IPS-15b (cell line): ENCODE measurements around the gene IRF2BP2.

ENCODE experiments used
- H3K27me3 ChIP-seq: one replicate; pipeline ENCODE4 v1.6.1; 2013; ENCODE audit warnings: low read length; ENCODE audit not compliant: control insufficient read depth, insufficient read depth
- H3K36me3 ChIP-seq: one replicate; pipeline ENCODE4 v1.6.1; 2013; ENCODE audit warnings: low read length; ENCODE audit not compliant: control insufficient read depth, insufficient read depth
- H3K4me1 ChIP-seq: one replicate; pipeline ENCODE4 v1.6.1; 2013; ENCODE audit warnings: mild to moderate bottlenecking, low read length; ENCODE audit not compliant: control insufficient read depth, insufficient read depth
- H3K4me3 ChIP-seq: one replicate; pipeline ENCODE4 v1.5.1; 2013; ENCODE audit warnings: low read depth, low read length
- H3K9ac ChIP-seq: one replicate; pipeline ENCODE4 v1.6.1; 2013; ENCODE audit warnings: low read depth, mild to moderate bottlenecking, low read length
- H3K9me3 ChIP-seq: one replicate; pipeline ENCODE4 v1.6.1; 2013; ENCODE audit warnings: mild to moderate bottlenecking, low read length; ENCODE audit not compliant: control insufficient read depth, insufficient read depth

Gene IRF2BP2

DNA sequence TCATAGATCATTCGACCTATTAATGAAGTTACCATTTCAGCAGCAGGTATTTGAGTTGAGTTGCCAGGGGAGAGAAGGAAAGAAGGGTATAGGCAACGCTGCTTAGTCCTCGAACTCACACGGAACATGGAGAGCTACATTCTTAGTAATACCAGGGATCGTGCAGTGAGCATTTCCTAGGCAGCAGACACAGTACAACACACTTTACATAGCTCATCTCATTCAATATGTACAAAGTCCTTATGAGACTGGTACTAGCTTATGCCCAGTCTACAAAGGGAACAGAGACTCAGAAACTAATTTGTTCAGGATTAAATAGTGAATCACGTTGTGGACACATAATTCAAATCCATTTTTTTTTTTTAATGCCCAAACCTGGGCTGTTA is 25.6 kb downstream of the IRF2BP2 start:
- H3K9ac ChIP-seq: no peak overlapping the region
- no peak overlapping the region for H3K4me3 ChIP-seq
- no peaks in the 10 kb centered on the region for H3K36me3 ChIP-seq
- H3K9me3 ChIP-seq: no peaks in the 10 kb centered on the region
- no peaks in the 10 kb centered on the region for H3K4me1 ChIP-seq
- H3K27me3 ChIP-seq: no peaks in the 10 kb centered on the region

DNA sequence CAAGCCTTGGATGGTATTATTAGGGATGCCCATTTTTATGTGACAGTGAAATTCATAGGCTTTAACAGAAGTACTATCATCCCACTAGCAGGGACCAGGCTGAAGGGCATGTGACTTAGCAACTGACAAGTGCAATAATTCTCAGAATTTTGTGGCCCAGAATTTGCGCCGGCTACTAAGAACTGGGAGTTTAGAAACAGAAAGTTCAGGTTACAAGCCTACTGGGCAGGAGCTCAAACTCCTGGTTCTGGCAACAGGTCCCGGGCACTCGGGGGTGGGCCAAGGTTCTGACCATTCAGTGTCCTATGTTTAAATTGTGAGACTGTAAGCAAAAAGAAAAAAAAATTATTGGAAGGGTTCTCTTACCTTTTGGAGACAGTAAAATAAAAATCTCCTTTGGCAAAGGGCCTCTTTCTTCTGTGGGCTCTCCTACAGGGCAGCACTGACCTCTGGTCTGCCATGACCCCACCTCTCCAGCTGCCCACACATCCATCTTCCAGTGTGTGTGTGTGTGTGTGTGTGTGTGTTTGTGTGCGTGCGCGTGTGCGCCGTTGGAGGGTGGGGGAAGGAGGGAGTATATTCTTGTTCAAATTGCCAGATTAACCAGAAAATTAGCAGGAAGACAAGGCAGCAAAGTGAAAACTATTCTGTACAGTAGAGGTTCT is 26.1 kb downstream of the IRF2BP2 start:
- H3K36me3 ChIP-seq: no peaks in the 10 kb centered on the region
- no peaks in the 10 kb centered on the region for H3K27me3 ChIP-seq
- H3K9me3 ChIP-seq: no peaks in the 10 kb centered on the region
- no peak overlapping the region for H3K4me3 ChIP-seq
- H3K9ac ChIP-seq: no peak overlapping the region
- no peaks in the 10 kb centered on the region for H3K4me1 ChIP-seq

DNA sequence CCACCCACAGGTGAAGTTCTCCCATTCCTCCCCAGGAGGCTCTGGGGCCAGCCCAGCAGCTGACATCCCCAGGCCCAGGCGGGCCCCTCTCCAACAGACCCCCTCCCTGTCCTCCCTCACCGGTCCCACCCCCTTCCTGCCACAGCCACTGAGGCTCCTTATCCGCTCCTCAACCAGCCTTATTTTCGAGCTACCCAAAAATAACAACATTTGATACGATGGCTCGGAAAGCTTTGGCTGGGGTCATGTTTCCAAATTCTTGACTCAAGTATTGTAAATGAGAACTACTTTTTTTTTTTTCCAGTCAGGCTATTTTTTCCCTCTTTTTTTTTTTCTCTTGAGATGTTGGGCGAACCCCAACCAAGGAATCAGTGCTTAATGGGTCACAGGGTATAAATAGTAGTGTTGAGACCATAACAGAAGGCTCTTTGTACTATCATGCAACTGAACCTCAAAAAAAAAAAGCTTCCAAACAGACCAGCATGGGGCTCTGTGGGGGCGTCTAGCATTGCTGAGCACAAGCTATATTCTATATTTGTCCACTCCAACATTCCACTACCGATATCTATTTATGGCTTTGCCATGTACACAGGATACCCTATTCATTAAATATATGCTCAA is 27.2 kb downstream of the IRF2BP2 start:
- no peaks in the 10 kb centered on the region for H3K9me3 ChIP-seq
- no peaks in the 10 kb centered on the region for H3K36me3 ChIP-seq
- H3K9ac ChIP-seq: no peak overlapping the region
- H3K4me3 ChIP-seq: no peak overlapping the region
- H3K4me1 ChIP-seq: no peaks in the 10 kb centered on the region
- H3K27me3 ChIP-seq: no peaks in the 10 kb centered on the region

DNA sequence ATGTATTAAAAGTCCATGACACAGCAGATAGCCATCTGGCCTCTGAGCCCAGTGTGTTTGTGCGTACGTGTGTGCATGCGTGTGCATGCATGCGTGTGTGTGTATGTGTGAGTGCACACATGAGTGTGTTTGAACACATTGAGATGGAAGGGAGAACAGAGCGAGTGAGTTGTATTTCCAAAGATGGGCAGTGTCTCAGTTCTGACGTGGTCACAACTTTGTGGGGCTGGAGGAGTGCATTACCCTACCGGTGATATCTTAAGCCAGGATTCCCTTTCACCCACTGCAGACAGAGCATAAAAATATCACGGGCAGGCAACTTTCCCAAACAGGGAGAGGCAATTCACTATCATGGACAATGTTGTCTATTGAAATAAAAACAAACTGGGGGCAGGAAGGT is 27.8 kb downstream of the IRF2BP2 start:
- Histone ChIP-seq H3K27me3 (no peaks in the 10 kb centered on the region), H3K9me3 (no peaks in the 10 kb centered on the region), H3K36me3 (no peaks in the 10 kb centered on the region)

DNA sequence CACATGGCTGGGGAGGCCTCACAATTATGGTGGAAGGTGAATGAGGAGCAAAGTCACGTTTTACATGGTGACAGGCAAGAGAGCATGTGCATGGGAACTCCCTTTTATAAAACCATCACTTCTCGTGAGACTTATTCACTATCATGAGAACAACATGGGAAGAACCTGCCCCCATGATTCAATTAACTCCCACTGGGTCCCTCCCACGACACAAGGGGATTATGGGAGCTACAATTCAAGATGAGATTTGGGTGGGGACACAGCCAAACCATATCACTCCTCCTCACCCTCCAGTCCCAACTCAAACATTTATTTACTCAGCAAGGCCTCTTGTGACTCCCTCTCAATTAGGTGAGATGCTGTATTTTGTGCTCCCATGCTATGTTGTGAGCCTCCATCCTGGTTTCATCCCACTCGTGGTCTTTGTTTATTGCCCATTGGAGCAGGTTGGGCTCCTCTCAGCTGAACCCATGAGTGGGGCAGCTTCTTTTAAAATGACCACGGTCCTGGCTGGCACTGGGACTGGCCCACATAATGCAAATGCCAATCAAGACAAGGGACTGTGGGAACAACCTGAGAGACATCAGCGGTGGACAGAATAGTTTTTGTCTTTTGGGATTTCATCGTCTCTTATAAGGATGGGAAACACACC is 28.8 kb downstream of the IRF2BP2 start:
- Histone ChIP-seq H3K4me1 (no peaks in the 10 kb centered on the region), H3K9ac (no peak overlapping the region), H3K9me3 (no peaks in the 10 kb centered on the region), H3K36me3 (no peaks in the 10 kb centered on the region), H3K27me3 (no peaks in the 10 kb centered on the region), H3K4me3 (no peak overlapping the region)

More for the DNA sequence above, 27.8 kb downstream of the IRF2BP2 start:
- Histone ChIP-seq H3K4me1 (no peaks in the 10 kb centered on the region), H3K4me3 (no peak overlapping the region), H3K9ac (no peak overlapping the region)

DNA sequence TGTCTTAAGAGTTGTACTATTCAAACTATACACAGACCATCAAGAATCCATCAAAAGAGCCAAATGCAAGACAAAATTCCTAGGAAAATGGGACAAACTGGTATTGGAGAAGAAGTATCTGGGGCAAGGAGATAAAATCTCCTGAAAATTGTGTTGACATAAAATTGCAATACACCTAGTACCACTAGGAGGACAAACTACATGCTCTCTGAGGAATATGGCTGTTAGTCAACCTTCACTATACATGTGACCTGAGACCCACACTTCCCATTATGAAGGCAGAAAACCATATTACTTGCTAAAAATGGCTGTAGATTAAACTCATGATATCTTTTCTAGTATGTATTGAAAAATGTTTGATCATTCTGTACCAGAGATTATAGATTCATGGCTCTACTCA is 30.0 kb downstream of the IRF2BP2 start:
- Histone ChIP-seq H3K9ac (no peak overlapping the region), H3K27me3 (no peaks in the 10 kb centered on the region), H3K4me1 (no peaks in the 10 kb centered on the region), H3K4me3 (no peak overlapping the region), H3K9me3 (no peaks in the 10 kb centered on the region), H3K36me3 (no peaks in the 10 kb centered on the region)

DNA sequence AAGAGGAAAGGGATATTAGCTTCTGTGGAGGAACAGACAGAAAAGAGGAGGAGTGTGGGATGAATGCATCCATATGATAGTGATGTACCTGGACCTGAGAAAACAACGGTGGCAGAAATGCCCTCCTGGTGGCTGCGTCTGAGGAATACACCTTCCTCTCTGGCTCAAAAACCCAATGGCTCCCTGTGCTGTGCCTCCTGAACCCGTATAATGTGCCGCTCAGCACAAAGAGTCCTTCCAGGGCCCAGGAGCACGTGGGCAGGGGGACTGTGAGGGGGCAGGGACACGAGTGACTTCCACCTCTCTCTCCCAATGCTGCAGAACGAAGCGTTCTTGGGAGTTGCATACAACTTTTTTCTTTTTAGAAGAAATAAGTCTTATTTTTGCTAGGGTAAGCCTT is 31.2 kb downstream of the IRF2BP2 start:
- H3K4me3 ChIP-seq: no peak overlapping the region
- no peaks in the 10 kb centered on the region for H3K9me3 ChIP-seq
- H3K36me3 ChIP-seq: no peaks in the 10 kb centered on the region
- no peaks in the 10 kb centered on the region for H3K27me3 ChIP-seq
- no peaks in the 10 kb centered on the region for H3K4me1 ChIP-seq
- no peak overlapping the region for H3K9ac ChIP-seq

DNA sequence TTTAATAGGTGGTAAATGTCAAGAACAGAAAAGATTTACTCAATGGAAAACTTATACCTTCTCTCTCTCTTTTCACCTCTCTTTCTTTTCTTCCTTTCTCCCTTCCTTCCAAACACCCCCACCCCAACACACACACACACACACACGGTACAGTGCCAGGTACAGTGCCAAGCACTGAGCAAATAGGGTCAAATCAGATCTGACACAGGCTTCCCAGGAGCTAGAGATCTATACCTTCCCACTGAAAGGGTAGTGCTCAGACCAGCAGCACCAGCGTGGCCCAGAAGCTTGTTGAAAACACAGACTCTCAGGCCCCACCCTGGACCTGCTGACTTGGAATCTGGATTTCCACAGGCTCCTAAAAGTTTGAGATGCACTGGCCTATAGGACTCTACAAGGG is 31.9 kb downstream of the IRF2BP2 start:
- Histone ChIP-seq H3K4me3 (no peak overlapping the region), H3K27me3 (no peaks in the 10 kb centered on the region), H3K9ac (no peak overlapping the region), H3K4me1 (no peaks in the 10 kb centered on the region), H3K9me3 (no peaks in the 10 kb centered on the region), H3K36me3 (no peaks in the 10 kb centered on the region)

DNA sequence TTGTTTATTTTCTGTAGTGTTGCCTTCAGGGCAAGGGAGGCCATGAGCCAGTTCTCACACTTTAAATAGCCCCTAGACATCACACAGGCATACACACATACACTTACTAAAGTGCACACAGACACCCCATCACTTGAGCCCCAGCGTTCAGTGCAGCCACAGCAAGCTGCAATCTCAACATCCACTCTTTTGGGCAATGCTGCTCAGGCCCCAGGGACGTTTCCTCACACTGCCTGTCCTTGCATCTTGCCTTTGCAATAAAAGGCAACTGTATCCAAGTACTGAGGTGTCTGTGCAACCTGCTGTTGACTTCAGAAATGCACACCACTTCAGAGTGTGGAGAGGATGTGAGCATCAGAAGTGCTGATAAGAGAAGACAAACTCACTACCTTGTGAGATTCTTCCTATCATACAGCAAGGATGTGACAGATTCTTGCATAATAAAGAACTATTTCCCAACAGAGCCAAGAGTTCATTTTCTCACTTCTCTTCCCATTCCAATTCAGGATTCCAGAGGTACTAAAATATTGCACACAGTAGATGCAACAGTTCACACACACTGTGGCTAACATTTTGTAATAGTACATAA is 36.2 kb downstream of the IRF2BP2 start:
- no peaks in the 10 kb centered on the region for H3K4me1 ChIP-seq
- no peak overlapping the region for H3K4me3 ChIP-seq
- no peaks in the 10 kb centered on the region for H3K27me3 ChIP-seq
- H3K36me3 ChIP-seq: no peaks in the 10 kb centered on the region
- no peaks in the 10 kb centered on the region for H3K9me3 ChIP-seq
- H3K9ac ChIP-seq: no peak overlapping the region

DNA sequence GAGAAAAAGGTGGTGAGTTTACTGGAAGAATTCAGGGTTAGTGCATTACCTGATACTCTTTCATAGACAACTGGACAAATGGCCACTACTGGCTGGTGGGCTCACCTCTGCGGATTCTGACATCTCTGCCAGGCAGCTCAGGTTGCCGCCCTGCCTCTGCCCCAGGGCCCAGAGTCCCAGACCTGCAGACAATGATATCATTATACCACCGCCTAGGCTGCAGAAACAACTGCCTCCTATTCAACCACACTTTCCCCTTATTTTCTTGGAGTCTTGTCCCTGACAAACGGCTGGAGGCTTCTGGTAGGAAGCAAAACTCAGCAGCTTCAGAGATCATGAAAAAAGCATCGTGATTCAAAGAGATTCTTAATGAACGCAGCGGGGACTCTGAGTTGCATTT is 37.0 kb downstream of the IRF2BP2 start:
- Histone ChIP-seq H3K36me3 (no peaks in the 10 kb centered on the region), H3K27me3 (no peaks in the 10 kb centered on the region), H3K9ac (no peak overlapping the region), H3K4me3 (no peak overlapping the region), H3K9me3 (no peaks in the 10 kb centered on the region), H3K4me1 (no peaks in the 10 kb centered on the region)

DNA sequence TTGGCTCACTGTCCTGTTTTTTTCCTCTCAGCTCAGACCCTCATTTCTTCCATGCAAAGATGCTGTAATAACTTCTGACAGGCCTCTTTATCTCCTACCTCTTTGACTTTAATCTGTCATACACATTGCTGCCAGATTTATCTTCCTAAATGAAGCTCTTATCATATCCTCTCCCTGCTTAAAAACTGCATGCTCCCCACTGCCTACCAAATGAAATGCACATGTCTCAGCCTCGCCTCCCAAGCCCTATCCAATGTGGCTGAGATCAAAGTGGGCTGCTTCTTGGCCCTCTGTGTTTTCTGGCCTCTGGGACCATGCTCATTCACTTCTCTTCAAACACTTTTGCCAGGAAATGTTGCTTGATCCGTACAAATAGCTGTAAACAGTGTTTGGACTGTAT is 38.3 kb downstream of the IRF2BP2 start:
- no peaks in the 10 kb centered on the region for H3K9me3 ChIP-seq
- H3K4me1 ChIP-seq: no peaks in the 10 kb centered on the region
- no peak overlapping the region for H3K4me3 ChIP-seq
- H3K27me3 ChIP-seq: no peaks in the 10 kb centered on the region
- no peaks in the 10 kb centered on the region for H3K36me3 ChIP-seq
- no peak overlapping the region for H3K9ac ChIP-seq
